ENCODE data around the gene APOE.
A peak's percentile ranks its signal among the peaks of the same experiment; 100 is the strongest.
"Not testable (repeated sequence)": the region's sequence is repeated elsewhere in the genome, so short reads cannot be mapped to it uniquely, and the experiment has no call there.

The APOE gene

GRCh38 chr19:44883922-44884321, 21.7 kb upstream of the APOE start:
- H3K4me3 ChIP-seq (ENCODE audit: low read depth in 1 of 2, low read length in 2 of 2) = no peak overlapping the region
- H3K4me1 ChIP-seq (ENCODE audit: control insufficient read depth in 1 of 2, insufficient read depth in 2 of 2, low read length in 2 of 2) = no peaks in the 10 kb centered on the region
- no peak overlapping the region for H3K27ac ChIP-seq (ENCODE audit: low read depth, low read length)
- H3K36me3 ChIP-seq (ENCODE audit: control insufficient read depth in 1 of 2, insufficient read depth in 2 of 2, low read length in 2 of 2) = peaks cover 15 to 24% of the 10 kb centered on the region in 2 donors
- no peaks in the 10 kb centered on the region for H3K27me3 ChIP-seq (ENCODE audit: control insufficient read depth in 1 of 2, insufficient read depth in 2 of 2, low read length in 2 of 2)
- H3K9me3 ChIP-seq (ENCODE audit: control insufficient read depth in 1 of 2, low read length in 2 of 2) = no peaks in the 10 kb centered on the region
- no peak overlapping the region for H3K9ac ChIP-seq (ENCODE audit: low read depth in 1 of 2, low read length in 2 of 2)

GRCh38 chr19:44884566-44884965, 21.0 kb upstream of the APOE start:
- Histone ChIP-seq H3K36me3 (ENCODE audit: control insufficient read depth in 1 of 2, insufficient read depth in 2 of 2, low read length in 2 of 2) (peaks cover 14 to 24% of the 10 kb centered on the region in 2 donors), H3K27me3 (ENCODE audit: control insufficient read depth in 1 of 2, insufficient read depth in 2 of 2, low read length in 2 of 2) (no peaks in the 10 kb centered on the region), H3K9me3 (ENCODE audit: control insufficient read depth in 1 of 2, low read length in 2 of 2) (no peaks in the 10 kb centered on the region), H3K9ac (ENCODE audit: low read depth in 1 of 2, low read length in 2 of 2) (no peak overlapping the region), H3K4me3 (ENCODE audit: low read depth in 1 of 2, low read length in 2 of 2) (no peak overlapping the region), H3K4me1 (ENCODE audit: control insufficient read depth in 1 of 2, insufficient read depth in 2 of 2, low read length in 2 of 2) (peaks cover under 1 to 1% of the 10 kb centered on the region in 2 donors), H3K27ac (ENCODE audit: low read depth, low read length) (no peak overlapping the region)

- peaks cover 7 to 8% of the 10 kb centered on the region in 2 donors for H3K4me1 ChIP-seq (ENCODE audit: control insufficient read depth in 1 of 2, insufficient read depth in 2 of 2, low read length in 2 of 2)
- no peaks in the 10 kb centered on the region for H3K9me3 ChIP-seq (ENCODE audit: control insufficient read depth in 1 of 2, low read length in 2 of 2)
- no peak overlapping the region for H3K9ac ChIP-seq (ENCODE audit: low read depth in 1 of 2, low read length in 2 of 2)
- peaks cover 11 to 20% of the 10 kb centered on the region in 2 donors for H3K36me3 ChIP-seq (ENCODE audit: control insufficient read depth in 1 of 2, insufficient read depth in 2 of 2, low read length in 2 of 2)
- H3K4me3 ChIP-seq (ENCODE audit: low read depth in 1 of 2, low read length in 2 of 2) = no peak overlapping the region
- H3K27ac ChIP-seq (ENCODE audit: low read depth, low read length) = no peak overlapping the region
- no peaks in the 10 kb centered on the region for H3K27me3 ChIP-seq (ENCODE audit: control insufficient read depth in 1 of 2, insufficient read depth in 2 of 2, low read length in 2 of 2)
Measured at GRCh38 chr19:44886141-44886540, 19.5 kb upstream of the APOE start.

GRCh38 chr19:44887648-44888047, 17.9 kb upstream of the APOE start:
- H3K9me3 ChIP-seq (ENCODE audit: control insufficient read depth in 1 of 2, low read length in 2 of 2) = no peaks in the 10 kb centered on the region
- H3K4me3 ChIP-seq (ENCODE audit: low read depth in 1 of 2, low read length in 2 of 2) = no peak overlapping the region
- H3K9ac ChIP-seq (ENCODE audit: low read depth in 1 of 2, low read length in 2 of 2) = no peak overlapping the region
- H3K27ac ChIP-seq (ENCODE audit: low read depth, low read length) = no peak overlapping the region
- H3K27me3 ChIP-seq (ENCODE audit: control insufficient read depth in 1 of 2, insufficient read depth in 2 of 2, low read length in 2 of 2) = no peaks in the 10 kb centered on the region
- peaks cover 11 to 24% of the 10 kb centered on the region in 2 donors for H3K36me3 ChIP-seq (ENCODE audit: control insufficient read depth in 1 of 2, insufficient read depth in 2 of 2, low read length in 2 of 2)
- H3K4me1 ChIP-seq (ENCODE audit: control insufficient read depth in 1 of 2, insufficient read depth in 2 of 2, low read length in 2 of 2) = peaks cover 16 to 20% of the 10 kb centered on the region in 2 donors

GRCh38 chr19:44888335-44888734, 17.3 kb upstream of the APOE start:
- H3K27ac ChIP-seq (ENCODE audit: low read depth, low read length); H3K27me3 ChIP-seq (ENCODE audit: control insufficient read depth in 1 of 2, insufficient read depth in 2 of 2, low read length in 2 of 2); H3K9me3 ChIP-seq (ENCODE audit: control insufficient read depth in 1 of 2, low read length in 2 of 2); H3K9ac ChIP-seq (ENCODE audit: low read depth in 1 of 2, low read length in 2 of 2); H3K4me3 ChIP-seq (ENCODE audit: low read depth in 1 of 2, low read length in 2 of 2): not testable (repeated sequence)
- Histone ChIP-seq H3K36me3 (ENCODE audit: control insufficient read depth in 1 of 2, insufficient read depth in 2 of 2, low read length in 2 of 2) (peaks cover 18 to 31% of the 10 kb centered on the region in 2 donors), H3K4me1 (ENCODE audit: control insufficient read depth in 1 of 2, insufficient read depth in 2 of 2, low read length in 2 of 2) (peaks cover 16 to 23% of the 10 kb centered on the region in 2 donors)

- Histone ChIP-seq H3K9ac (ENCODE audit: low read depth in 1 of 2, low read length in 2 of 2) (peak overlapping the region; percentile 13 to 68), H3K4me1 (ENCODE audit: control insufficient read depth in 1 of 2, insufficient read depth in 2 of 2, low read length in 2 of 2) (peaks cover 16 to 23% of the 10 kb centered on the region in 2 donors), H3K27ac (ENCODE audit: low read depth, low read length) (peak overlapping the region; percentile 98), H3K9me3 (ENCODE audit: control insufficient read depth in 1 of 2, low read length in 2 of 2) (no peaks in the 10 kb centered on the region), H3K27me3 (ENCODE audit: control insufficient read depth in 1 of 2, insufficient read depth in 2 of 2, low read length in 2 of 2) (no peaks in the 10 kb centered on the region), H3K4me3 (ENCODE audit: low read depth in 1 of 2, low read length in 2 of 2) (peak overlapping the region; percentile 70 to 86), H3K36me3 (ENCODE audit: control insufficient read depth in 1 of 2, insufficient read depth in 2 of 2, low read length in 2 of 2) (peaks cover 18 to 46% of the 10 kb centered on the region in 2 donors)
Measured at GRCh38 chr19:44889830-44890365, 15.7 kb upstream of the APOE start.

- H3K9me3 ChIP-seq (ENCODE audit: control insufficient read depth in 1 of 2, low read length in 2 of 2) = no peaks in the 10 kb centered on the region
- peaks cover 17 to 52% of the 10 kb centered on the region in 2 donors for H3K36me3 ChIP-seq (ENCODE audit: control insufficient read depth in 1 of 2, insufficient read depth in 2 of 2, low read length in 2 of 2)
- peak overlapping the region; percentile 13 to 68 for H3K9ac ChIP-seq (ENCODE audit: low read depth in 1 of 2, low read length in 2 of 2)
- H3K4me3 ChIP-seq (ENCODE audit: low read depth in 1 of 2, low read length in 2 of 2) = peak overlapping the region; percentile 70 to 86
- peaks cover 16 to 23% of the 10 kb centered on the region in 2 donors for H3K4me1 ChIP-seq (ENCODE audit: control insufficient read depth in 1 of 2, insufficient read depth in 2 of 2, low read length in 2 of 2)
- no peaks in the 10 kb centered on the region for H3K27me3 ChIP-seq (ENCODE audit: control insufficient read depth in 1 of 2, insufficient read depth in 2 of 2, low read length in 2 of 2)
- H3K27ac ChIP-seq (ENCODE audit: low read depth, low read length) = peak overlapping the region; percentile 98
Measured at GRCh38 chr19:44890366-44891015, 15.1 kb upstream of the APOE start.

GRCh38 chr19:44891016-44891882, 14.3 kb upstream of the APOE start, which contains the start of gene TOMM40:
TSS of gene TOMM40 (plus strand) at chr19:44891254. CDS start at chr19:44891416, 162 bp downstream.
- no peaks in the 10 kb centered on the region for H3K9me3 ChIP-seq (ENCODE audit: control insufficient read depth in 1 of 2, low read length in 2 of 2)
- peaks cover 16 to 23% of the 10 kb centered on the region in 2 donors for H3K4me1 ChIP-seq (ENCODE audit: control insufficient read depth in 1 of 2, insufficient read depth in 2 of 2, low read length in 2 of 2)
- peak within 1 kb of the TSS; percentile 74 to 96 for H3K4me3 ChIP-seq (ENCODE audit: low read depth in 1 of 2, low read length in 2 of 2)
- peaks cover 11 to 56% of the 10 kb centered on the region in 2 donors for H3K36me3 ChIP-seq (ENCODE audit: control insufficient read depth in 1 of 2, insufficient read depth in 2 of 2, low read length in 2 of 2)
- H3K27ac ChIP-seq (ENCODE audit: low read depth, low read length) = peak within 1 kb of the TSS; percentile 98
- no peaks in the 10 kb centered on the region for H3K27me3 ChIP-seq (ENCODE audit: control insufficient read depth in 1 of 2, insufficient read depth in 2 of 2, low read length in 2 of 2)
- peak within 1 kb of the TSS; percentile 73 to 90 for H3K9ac ChIP-seq (ENCODE audit: low read depth in 1 of 2, low read length in 2 of 2)

- H3K27me3 ChIP-seq (ENCODE audit: control insufficient read depth in 1 of 2, insufficient read depth in 2 of 2, low read length in 2 of 2) = no peaks in the 10 kb centered on the region
- H3K27ac ChIP-seq (ENCODE audit: low read depth, low read length) = no peak overlapping the region
- H3K4me3 ChIP-seq (ENCODE audit: low read depth in 1 of 2, low read length in 2 of 2) = no peak overlapping the region
- peaks cover 23 to 61% of the 10 kb centered on the region in 2 donors for H3K36me3 ChIP-seq (ENCODE audit: control insufficient read depth in 1 of 2, insufficient read depth in 2 of 2, low read length in 2 of 2)
- H3K9me3 ChIP-seq (ENCODE audit: control insufficient read depth in 1 of 2, low read length in 2 of 2) = no peaks in the 10 kb centered on the region
- H3K4me1 ChIP-seq (ENCODE audit: control insufficient read depth in 1 of 2, insufficient read depth in 2 of 2, low read length in 2 of 2) = peaks cover 16 to 23% of the 10 kb centered on the region in 2 donors
- no peak overlapping the region for H3K9ac ChIP-seq (ENCODE audit: low read depth in 1 of 2, low read length in 2 of 2)
Measured at GRCh38 chr19:44892932-44893331, 12.7 kb upstream of the APOE start.

All from duodenal mucosa (tissue), 2 donors.